Heart left ventricle (tissue), 16 donors: ENCODE results near the gene NUP210. TPM values are rescaled to one million over a fixed set of nuclear protein-coding genes. Genes with fewer than 3 reads are reported as not detected.

ENCODE experiments used
- ATAC-seq, 4 donors: fragments of 200-7000 bp; cut with Tn5 transposase; one replicate each; pipeline ENCODE4 v1.9.1; 2020 to 2022; ENCODE audit warnings: moderate library complexity in 4 of 4, mild to moderate bottlenecking in 3 of 4, moderate number of reproducible peaks in 1 of 4
- DNase-seq, 5 donors: peaks; one replicate each; pipeline ENCODE4 v3.0.0-alpha.2; 2020
- H3K27ac ChIP-seq, 12 donors: fragments of 200-600 bp; sonication (generic) in 4 of 12; one replicate each; pipeline versions ENCODE4 v1.5.0 to v1.8.0; 2016 to 2022; ENCODE audit warnings: mild to moderate bottlenecking in 2 of 12
- H3K27me3 ChIP-seq, 9 donors: fragments of 200-600 bp; sonication (generic) in 2 of 9; one replicate each; pipeline versions ENCODE4 v1.5.1 to v1.8.0; 2016 to 2022; ENCODE audit warnings: mild to moderate bottlenecking in 3 of 9
- H3K36me3 ChIP-seq, 9 donors: fragments of 200-600 bp; sonication (generic) in 2 of 9; one replicate each; pipeline versions ENCODE4 v1.5.0 to v1.8.0; 2018 to 2022; ENCODE audit warnings: mild to moderate bottlenecking in 2 of 9
- H3K4me1 ChIP-seq, 12 donors: fragments of 200-600 bp; sonication (generic) in 4 of 12; one replicate each; pipeline versions ENCODE4 v1.5.0 to v1.8.0; 2016 to 2022; ENCODE audit warnings: mild to moderate bottlenecking in 3 of 12
- H3K4me3 ChIP-seq, 12 donors: fragments of 200-600 bp; sonication (generic) in 4 of 12; one replicate each; pipeline versions ENCODE4 v1.5.0 to v1.8.0; 2017 to 2022; ENCODE audit warnings: mild to moderate bottlenecking in 9 of 12, moderate library complexity in 4 of 12
- H3K9me3 ChIP-seq, 12 donors: fragments of 200-600 bp; sonication (generic) in 4 of 12; one replicate each; pipeline versions ENCODE4 v1.5.0 to v1.8.0; 2016 to 2022; ENCODE audit warnings: mild to moderate bottlenecking in 1 of 12
- POLR2A ChIP-seq, 2 donors: fragments of 450-650 bp; IDR thresholded peaks; one replicate each; pipeline ENCODE4 v1.6.1; 2017; ENCODE audit warnings: antibody characterized with exemption in 2 of 2, mild to moderate bottlenecking in 2 of 2, moderate library complexity in 2 of 2
- WGBS, 4 donors: extraction: QIAGEN DNeasy Blood & Tissue Kit in 2 of 4; methylation state at CpG; one replicate each; pipeline versions ENCODE4 v1.1.5 to v1.1.7; 2013 to 2018; 5-methylcytosine and 5-hydroxymethylcytosine counted together
- intact Hi-C, 10 donors: fragments of 100-400 bp; cut with DNase I; formaldehyde crosslinking; loops; one replicate each; pipeline versions ENCODE4 v1.11.1 to v1.14.2; 2022
- polyA plus RNA-seq, 2 donors: library from polyadenylated mRNA; stranded (reverse); fragments of 200-250 nt; gene quantifications; one replicate each; pipeline ENCODE4 v1.2.3, GENCODE V29; 2013
- total RNA-seq, 9 donors: library from RNA; depleted of rRNA in 2 of 9; stranded (reverse); fragments of >200 nt in 2 of 9; fragmentation: NEBNext Ultra II Directional in 3 of 9; extraction: Animal tissue kit (Norgen Biotek cat#: 25700) in 3 of 9; gene quantifications; one replicate each; pipeline versions ENCODE4 v1.1.0 to v1.2.4, GENCODE V29; 2016 to 2023
- TF ChIP-seq, protein P1 (sequence below), 12 donors: fragments of 200-600 bp; sonication (generic) in 4 of 12; IDR thresholded peaks; one replicate each; pipeline versions ENCODE4 v1.5.0 to v1.8.0; 2018 to 2022; ENCODE audit warnings: antibody characterized with exemption in 12 of 12, mild to moderate bottlenecking in 5 of 12
- donor health status: ischemic (EF 13 %, LVEDD 7.1; RV severe dilation, severe dysfunction).
- donor health status: healthy with polysubstance abuse.
- donor health status: DM: no; HTN: yes; CAD: no.
- donor health status: DM: no; HTN: no; CAD: no.
- donor health status: ischemic (EF 25% LVEDD 6.9; RV normal size, moderate dysfunction).
- donor health status: ischemic (EF 25% LVEDD 5.7; RV mildly dilated, moderate dysfunction).
- donor health status: healthy.
- donor health status: DM: yes; HTN: yes; CAD: no.
- donor health status: ischemic (EF 35%, LVEDD 5.7; RV mildly dilated, moderate dysfunction).
- donor health status: nonischemic (EF 11% LVEDD 7.7; RV severe dilation, severe dysfunction).
- donor health status: DM: yes; HTN: yes; CAD: no.
- donor health status: PGD.
- donor health status: ischemic (EF 29% LVEDD 5.4; RV normal size, mild dysfunction).
- donor health status: nonischemic (EF 23%, LVEDD 6.1; RV moderate dilation, normal function).

The NUP210 gene
- total and polyA plus RNA-seq, 11 donors, result 1.3 to 9.7 (median 2.6) TPM

DNA sequence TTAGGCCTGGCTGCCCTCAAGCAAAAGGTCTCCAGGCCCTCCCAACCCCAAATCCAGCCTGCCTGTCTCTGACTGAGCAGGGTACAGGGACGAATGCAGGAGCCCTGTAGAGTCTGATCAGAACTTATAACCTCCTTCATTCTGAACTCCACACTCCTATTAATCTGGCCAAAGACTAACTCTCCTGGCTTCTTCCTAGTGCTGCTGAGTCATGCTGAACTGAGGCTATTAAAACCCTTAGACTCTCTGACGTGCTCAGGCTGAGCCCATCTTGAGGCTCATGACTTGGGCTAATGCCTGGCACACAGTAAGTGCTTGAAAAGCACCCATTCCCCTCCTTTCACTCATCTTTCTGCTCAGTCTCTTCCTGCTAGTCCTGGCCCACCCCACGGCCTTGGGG, 81.9 kb downstream of the NUP210 start:
- Histone ChIP-seq H3K4me1 (no peaks in the 10 kb centered on the region), H3K27me3 (no peaks in the 10 kb centered on the region), H3K27ac (no peak overlapping the region), H3K4me3 (no peak overlapping the region), H3K9me3 (no peaks in the 10 kb centered on the region), H3K36me3 (peaks cover 0 to 65% (median 0%) of the 10 kb centered on the region in 9 donors)
- DNase-seq, result no peak
- WGBS, 4 donors, result 82 to 94% (median 86%) methylated on average over 3 of the region's 3 CpGs
- intact Hi-C loops, result no loop called here
- no peak for ATAC-seq
- no peak for TF ChIP-seq POLR2A (IDR thresholded peaks at IDR 0.05)
- TF ChIP-seq, protein P1, sequence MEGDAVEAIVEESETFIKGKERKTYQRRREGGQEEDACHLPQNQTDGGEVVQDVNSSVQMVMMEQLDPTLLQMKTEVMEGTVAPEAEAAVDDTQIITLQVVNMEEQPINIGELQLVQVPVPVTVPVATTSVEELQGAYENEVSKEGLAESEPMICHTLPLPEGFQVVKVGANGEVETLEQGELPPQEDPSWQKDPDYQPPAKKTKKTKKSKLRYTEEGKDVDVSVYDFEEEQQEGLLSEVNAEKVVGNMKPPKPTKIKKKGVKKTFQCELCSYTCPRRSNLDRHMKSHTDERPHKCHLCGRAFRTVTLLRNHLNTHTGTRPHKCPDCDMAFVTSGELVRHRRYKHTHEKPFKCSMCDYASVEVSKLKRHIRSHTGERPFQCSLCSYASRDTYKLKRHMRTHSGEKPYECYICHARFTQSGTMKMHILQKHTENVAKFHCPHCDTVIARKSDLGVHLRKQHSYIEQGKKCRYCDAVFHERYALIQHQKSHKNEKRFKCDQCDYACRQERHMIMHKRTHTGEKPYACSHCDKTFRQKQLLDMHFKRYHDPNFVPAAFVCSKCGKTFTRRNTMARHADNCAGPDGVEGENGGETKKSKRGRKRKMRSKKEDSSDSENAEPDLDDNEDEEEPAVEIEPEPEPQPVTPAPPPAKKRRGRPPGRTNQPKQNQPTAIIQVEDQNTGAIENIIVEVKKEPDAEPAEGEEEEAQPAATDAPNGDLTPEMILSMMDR (IDR thresholded peaks at IDR 0.05), result no peak

DNA sequence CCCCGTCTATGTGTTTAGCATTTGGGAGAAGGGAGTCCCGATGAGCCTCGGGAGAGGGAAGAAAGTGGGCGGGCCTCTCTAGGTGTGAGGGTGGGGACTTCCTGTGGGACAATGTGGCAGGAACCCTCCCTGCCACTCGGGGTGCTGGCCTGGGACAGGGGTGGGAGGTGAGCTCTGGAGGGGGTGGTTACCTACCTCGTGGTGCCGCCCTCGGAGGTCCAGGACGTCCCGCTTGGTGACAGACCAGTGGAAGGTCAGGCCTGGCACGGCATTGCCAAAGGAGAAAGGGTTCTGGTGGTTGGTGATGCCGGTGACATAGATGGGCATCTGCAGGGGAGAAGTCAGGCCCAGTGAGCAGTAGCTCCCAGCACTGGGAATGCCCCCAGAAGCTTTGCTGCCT, 83.5 kb downstream of the NUP210 start:
- Histone ChIP-seq H3K27ac (no peak overlapping the region), H3K27me3 (no peaks in the 10 kb centered on the region), H3K36me3 (peaks cover 0 to 54% (median 0%) of the 10 kb centered on the region in 9 donors), H3K9me3 (no peaks in the 10 kb centered on the region), H3K4me3 (no peak overlapping the region), H3K4me1 (no peaks in the 10 kb centered on the region)
- DNase-seq (no peak), ATAC-seq (no peak)
- WGBS, 4 donors, result 87 to 89% (median 87%) methylated on average over 11 to 12 of the region's 12 CpGs
- TF ChIP-seq POLR2A (IDR thresholded peaks at IDR 0.05), result no peak
- TF ChIP-seq, protein P1 (IDR thresholded peaks at IDR 0.05), result no peak
- intact Hi-C loops, result no loop called here

DNA sequence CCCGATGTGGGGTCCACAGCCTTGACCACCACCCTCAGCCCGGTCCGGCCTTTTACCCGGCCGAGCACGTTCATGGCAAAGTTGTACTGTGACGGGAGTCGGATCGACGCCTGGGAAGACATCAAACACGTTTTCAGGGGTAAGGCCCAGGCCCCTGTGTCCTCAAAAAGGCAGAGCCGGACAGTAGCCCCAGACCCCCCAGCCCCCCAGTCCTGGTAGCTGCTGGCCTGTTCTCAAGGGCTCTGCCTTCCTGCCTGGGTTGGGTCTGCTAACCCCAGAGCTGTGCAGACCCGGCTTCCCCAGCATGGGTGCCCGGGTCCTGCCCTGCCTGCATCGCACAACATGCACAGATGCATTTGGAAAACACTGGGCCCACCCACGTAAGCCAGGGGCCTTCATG, 84.6 kb downstream of the NUP210 start:
- TF ChIP-seq POLR2A (IDR thresholded peaks at IDR 0.05), result no peak
- TF ChIP-seq, protein P1 (IDR thresholded peaks at IDR 0.05), result no peak
- H3K27me3 ChIP-seq, result no peaks in the 10 kb centered on the region
- no peak overlapping the region for H3K4me3 ChIP-seq
- WGBS, 4 donors, result 92 to 93% (median 92%) methylated on average over 14 to 16 of the region's 16 CpGs
- peaks cover 0 to 43% (median 0%) of the 10 kb centered on the region in 9 donors for H3K36me3 ChIP-seq
- H3K4me1 ChIP-seq, result no peaks in the 10 kb centered on the region
- intact Hi-C loops, result no loop called here
- no peak for ATAC-seq
- no peaks in the 10 kb centered on the region for H3K9me3 ChIP-seq
- no peak overlapping the region for H3K27ac ChIP-seq
- DNase-seq, result no peak

DNA sequence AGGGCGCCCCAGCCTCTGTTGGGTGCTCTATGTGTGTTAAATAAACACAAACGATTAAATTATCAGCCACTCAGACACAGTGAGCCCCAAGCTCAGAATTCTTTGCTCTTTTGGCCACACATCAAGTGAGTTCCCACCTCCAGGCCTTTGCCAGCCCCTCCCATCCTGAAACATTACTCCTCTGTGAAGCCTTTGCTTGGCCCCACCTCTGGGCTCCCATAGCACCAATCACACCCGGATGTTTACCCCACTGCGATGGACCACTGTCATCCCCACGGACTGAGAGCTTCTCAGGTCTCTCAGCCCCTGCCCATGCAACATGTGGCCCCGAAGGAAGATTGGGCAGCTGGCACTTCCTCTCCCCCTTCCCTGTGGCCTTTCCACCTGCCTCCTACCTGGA, 85.1 kb downstream of the NUP210 start:
- ATAC-seq (no peak), DNase-seq (no peak)
- Histone ChIP-seq H3K4me1 (no peaks in the 10 kb centered on the region), H3K27me3 (no peaks in the 10 kb centered on the region), H3K27ac (no peak overlapping the region), H3K9me3 (no peaks in the 10 kb centered on the region), H3K4me3 (no peak overlapping the region), H3K36me3 (peaks cover 0 to 38% (median 0%) of the 10 kb centered on the region in 9 donors)
- WGBS, 4 donors, result 61 to 70% (median 63%) methylated on average over 6 of the region's 6 CpGs
- no peak for TF ChIP-seq POLR2A (IDR thresholded peaks at IDR 0.05)
- TF ChIP-seq, protein P1 (IDR thresholded peaks at IDR 0.05), result no peak
- intact Hi-C loops, result no loop called here
